NCI-H345 treated with DMSO at 0.1 percent for 48 hours (cell line): ENCODE results near the gene PAK3.

Experiments
- DNase-seq: peaks from one replicate; lab custom pipeline; 2025; ENCODE audit not compliant: unreplicated experiment; lab: John Stamatoyannopoulos, UW

Gene PAK3

DNA sequence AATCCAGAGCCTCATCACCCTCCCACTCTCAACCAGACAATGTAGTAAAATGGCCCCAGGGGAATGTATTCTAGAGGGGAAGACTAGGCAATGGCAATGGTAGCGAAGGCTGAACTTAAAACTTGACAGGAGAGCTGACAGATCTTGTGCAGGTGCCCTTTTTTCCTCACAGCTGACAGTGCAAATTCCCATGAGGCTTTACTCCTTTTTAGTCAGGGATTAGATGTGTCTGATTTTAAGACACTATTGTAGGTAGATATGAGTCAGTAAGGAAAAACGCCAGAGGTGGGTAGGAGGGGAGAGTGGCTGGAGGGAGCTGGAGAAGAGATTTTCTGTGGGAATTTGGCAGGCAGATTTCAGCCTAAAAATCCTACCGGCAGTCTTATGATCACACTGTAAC, 163.6 kb downstream of the PAK3 start:
- DNase-seq = no peak

DNA sequence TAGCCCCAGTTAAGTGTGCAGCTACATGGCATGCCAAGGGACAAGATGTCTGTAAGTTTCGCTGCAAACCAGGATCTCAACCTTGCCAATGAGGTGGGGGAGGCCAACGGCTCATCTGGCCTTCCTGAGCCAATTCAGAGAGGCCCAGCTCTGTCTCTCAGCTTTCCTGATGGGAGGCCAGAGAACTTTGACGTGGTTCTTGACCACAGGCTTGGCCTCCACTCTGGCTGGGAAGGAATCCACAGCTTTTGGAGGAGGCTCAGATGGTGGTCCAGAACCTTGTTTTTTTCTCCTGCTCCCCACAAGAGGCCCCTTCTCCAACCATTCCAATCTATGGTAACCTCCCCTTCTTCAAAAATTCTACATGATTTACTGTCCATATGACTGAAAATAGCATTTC, 164.5 kb downstream of the PAK3 start:
- no peak for DNase-seq

DNA sequence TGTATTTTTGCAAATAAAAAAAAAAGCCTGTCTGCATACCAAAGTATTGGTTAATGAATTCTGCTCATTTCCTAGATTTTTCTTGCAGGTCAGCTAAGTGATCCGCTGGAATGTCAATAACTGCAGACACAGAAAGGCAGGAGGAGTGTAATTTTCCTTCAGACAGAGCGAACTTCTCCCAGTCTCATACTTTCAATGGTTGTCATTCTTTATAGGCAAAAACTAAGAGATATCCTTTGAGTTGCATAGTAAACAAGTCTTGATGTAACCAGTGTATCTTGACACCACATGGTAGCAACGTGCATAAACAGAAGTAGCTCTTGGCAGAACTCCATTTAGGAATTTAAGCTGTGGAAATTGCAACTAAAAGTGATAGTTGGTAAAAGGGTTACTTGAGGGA, 166.1 kb downstream of the PAK3 start:
- no peak for DNase-seq

DNA sequence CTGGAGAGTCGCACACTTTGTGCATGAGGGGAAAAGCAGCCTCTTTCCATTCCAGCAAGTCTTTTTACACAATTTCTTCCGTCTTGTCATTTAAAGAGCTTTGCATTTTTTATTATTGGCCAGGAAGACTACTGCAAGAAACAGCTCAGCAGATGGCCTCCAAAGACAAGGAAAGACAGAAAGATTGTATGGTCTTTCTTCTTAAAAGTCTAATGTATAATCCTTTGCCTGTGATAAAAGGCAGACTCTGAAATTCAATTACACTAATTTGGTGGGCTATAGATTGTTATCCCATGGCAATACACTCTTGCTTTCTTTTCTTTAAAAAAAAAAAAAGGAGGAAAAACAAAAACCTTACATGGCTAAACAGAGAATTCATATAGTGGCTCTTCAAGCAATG, 168.4 kb downstream of the PAK3 start:
- no peak for DNase-seq

DNA sequence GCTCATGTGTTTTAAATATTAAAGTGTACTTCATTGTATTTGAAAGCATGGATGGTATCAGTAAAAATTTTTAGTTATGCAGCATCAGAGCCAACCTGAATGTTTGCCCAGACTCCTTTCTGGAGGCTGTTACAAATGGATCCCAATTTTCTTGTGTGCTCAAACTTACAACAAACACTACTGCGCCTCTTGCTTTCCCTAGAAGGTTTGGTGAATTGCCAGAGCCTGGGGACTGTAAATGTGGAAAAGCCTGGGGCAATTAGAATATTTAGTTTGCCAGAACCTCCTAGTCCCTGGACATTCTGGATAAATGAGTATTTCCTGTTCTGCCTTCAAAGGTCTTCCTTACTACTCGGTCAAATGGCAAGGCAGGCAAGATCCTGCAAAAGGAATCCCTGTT, 169.5 kb downstream of the PAK3 start:
- no peak for DNase-seq

DNA sequence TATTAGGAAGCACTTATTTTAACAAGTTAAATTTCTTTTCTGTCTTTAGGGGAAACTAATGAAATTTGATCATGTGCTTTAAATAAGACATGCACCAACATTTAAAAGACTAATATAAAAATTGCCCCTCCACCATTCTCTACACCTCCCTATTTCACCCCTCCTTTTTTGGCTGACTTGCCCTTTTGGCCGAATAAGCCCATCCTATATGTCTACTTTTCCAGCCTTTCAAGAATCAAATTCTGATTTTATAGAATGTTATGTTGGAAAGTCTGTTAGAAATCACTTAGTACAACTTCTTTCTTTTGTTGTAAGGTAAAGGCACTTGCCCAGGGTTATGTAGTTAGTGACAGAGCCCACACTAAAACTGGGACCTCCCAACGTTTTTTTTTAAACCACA, 172.5 kb downstream of the PAK3 start:
- no peak for DNase-seq

DNA sequence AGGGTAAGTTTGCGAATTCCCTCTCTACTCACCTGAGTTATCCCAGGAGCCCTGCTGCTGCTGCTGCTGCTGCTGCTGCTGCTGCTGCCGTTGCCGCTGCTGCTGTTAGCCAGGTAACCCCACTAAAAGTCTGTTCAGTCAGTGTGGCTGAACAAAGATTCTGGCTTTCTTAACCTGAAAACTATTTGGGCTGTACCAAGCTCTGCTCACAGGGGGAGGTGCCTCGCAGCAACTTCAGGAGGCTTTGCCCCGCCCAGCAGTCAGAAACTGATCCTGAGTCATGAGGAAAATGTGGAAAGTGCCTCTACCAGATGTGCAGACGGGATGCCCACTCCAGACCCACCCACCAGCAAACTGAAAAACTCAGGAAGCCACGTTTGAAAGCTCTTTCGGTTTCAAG, 174.3 kb downstream of the PAK3 start, which contains the start of gene CAPN6:
CAPN6 (minus strand) TSS at position 145 of the 400 bp plus-strand sequence. CDS start 6,547 bp downstream, outside the sequence.
- DNase-seq = no peak
